Measurements from ENCODE around the gene TROAP. TPM values are rescaled to one million over a fixed set of nuclear protein-coding genes. Genes with fewer than 3 reads are reported as not detected.

Gene TROAP
- total and polyA plus RNA-seq, 9 of the 15 experiments (the other 6 are each of a cell fraction or from before 2014, with no cell fraction given), result 46.4 to 171 (median 59.8) TPM

DNA sequence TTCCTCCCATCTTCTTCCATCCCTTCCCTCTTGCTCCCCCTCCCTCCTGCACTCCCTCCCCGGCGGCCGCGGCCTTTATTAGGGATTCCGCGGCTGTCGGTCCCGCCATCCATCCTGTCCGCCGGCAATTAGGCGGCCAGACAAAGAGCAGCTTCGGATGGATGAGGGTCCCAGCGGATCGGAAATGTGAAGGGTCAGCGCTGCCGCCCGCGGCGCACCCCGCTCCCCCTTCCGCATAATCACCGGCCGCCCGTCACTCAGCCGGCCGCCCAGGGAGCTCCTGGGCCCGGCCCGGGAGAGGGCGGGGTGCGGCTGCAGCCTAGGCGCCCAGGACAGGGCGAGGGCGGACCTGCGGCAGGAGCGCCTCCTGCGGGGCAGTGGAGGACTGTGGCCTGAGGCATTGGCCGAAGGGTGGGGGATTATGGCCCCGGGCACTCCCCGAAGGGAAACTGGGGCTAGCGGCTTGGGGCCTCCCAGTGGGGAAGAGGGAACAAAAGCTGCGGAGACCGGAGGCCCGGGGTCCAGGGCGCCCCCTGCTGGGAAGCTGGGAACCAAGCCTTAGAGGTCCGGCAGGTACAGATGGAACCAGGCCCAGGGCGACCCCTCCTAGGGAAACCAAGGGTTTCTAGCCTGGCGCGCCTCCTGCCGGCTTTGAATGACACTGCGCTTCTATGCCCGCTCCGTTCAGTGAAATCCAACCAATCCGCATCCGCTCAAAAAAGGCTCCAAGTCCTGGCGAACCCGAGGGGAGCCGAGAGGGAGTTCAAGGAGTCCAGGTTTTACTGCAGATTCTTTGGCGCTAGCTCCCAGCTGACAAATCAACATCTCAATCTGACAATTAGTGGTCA, 19.2 kb downstream of the TROAP start (continued):
- no peak for TF ChIP-seq MAFG (tag; conservative IDR thresholded peaks at IDR 0.05)
- no peak for TF ChIP-seq PHF21A (IDR thresholded peaks at IDR 0.05; ENCODE audit: borderline replicate concordance, low read depth)
- no peak for TF ChIP-seq KLF10 (CRISPR knock-in tag; IDR thresholded peaks at IDR 0.05)
- 0 out of 2 replicates have a peak, but pooled peaks have one; percentile 64 for TF ChIP-seq SMAD4 (CRISPR knock-in tag; conservative IDR thresholded peaks at IDR 0.05)
- TF ChIP-seq L3MBTL2 (IDR thresholded peaks at IDR 0.05), result no peak; the same call in 1 of the 2 replicates
- TF ChIP-seq, protein P1, sequence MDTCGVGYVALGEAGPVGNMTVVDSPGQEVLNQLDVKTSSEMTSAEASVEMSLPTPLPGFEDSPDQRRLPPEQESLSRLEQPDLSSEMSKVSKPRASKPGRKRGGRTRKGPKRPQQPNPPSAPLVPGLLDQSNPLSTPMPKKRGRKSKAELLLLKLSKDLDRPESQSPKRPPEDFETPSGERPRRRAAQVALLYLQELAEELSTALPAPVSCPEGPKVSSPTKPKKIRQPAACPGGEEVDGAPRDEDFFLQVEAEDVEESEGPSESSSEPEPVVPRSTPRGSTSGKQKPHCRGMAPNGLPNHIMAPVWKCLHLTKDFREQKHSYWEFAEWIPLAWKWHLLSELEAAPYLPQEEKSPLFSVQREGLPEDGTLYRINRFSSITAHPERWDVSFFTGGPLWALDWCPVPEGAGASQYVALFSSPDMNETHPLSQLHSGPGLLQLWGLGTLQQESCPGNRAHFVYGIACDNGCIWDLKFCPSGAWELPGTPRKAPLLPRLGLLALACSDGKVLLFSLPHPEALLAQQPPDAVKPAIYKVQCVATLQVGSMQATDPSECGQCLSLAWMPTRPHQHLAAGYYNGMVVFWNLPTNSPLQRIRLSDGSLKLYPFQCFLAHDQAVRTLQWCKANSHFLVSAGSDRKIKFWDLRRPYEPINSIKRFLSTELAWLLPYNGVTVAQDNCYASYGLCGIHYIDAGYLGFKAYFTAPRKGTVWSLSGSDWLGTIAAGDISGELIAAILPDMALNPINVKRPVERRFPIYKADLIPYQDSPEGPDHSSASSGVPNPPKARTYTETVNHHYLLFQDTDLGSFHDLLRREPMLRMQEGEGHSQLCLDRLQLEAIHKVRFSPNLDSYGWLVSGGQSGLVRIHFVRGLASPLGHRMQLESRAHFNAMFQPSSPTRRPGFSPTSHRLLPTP (IDR thresholded peaks at IDR 0.05; ENCODE audit: borderline replicate concordance, extremely low read depth, insufficient read length), result no peak
- no peak for TF ChIP-seq HDAC6 (IDR thresholded peaks at IDR 0.05; ENCODE audit: low read depth, low read length)
- TF ChIP-seq CREB1 (IDR thresholded peaks at IDR 0.05), result no peak
- TF ChIP-seq CREB1 (CRISPR knock-in tag; IDR thresholded peaks at IDR 0.05), result no peak; the same call in 1 of the 2 replicates
- TF ChIP-seq, protein P2, sequence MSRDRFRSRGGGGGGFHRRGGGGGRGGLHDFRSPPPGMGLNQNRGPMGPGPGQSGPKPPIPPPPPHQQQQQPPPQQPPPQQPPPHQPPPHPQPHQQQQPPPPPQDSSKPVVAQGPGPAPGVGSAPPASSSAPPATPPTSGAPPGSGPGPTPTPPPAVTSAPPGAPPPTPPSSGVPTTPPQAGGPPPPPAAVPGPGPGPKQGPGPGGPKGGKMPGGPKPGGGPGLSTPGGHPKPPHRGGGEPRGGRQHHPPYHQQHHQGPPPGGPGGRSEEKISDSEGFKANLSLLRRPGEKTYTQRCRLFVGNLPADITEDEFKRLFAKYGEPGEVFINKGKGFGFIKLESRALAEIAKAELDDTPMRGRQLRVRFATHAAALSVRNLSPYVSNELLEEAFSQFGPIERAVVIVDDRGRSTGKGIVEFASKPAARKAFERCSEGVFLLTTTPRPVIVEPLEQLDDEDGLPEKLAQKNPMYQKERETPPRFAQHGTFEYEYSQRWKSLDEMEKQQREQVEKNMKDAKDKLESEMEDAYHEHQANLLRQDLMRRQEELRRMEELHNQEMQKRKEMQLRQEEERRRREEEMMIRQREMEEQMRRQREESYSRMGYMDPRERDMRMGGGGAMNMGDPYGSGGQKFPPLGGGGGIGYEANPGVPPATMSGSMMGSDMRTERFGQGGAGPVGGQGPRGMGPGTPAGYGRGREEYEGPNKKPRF (IDR thresholded peaks at IDR 0.05; ENCODE audit: low read depth, low read length), result no peak
- TF ChIP-seq, protein P3, sequence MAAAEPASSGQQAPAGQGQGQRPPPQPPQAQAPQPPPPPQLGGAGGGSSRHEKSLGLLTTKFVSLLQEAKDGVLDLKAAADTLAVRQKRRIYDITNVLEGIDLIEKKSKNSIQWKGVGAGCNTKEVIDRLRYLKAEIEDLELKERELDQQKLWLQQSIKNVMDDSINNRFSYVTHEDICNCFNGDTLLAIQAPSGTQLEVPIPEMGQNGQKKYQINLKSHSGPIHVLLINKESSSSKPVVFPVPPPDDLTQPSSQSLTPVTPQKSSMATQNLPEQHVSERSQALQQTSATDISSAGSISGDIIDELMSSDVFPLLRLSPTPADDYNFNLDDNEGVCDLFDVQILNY (CRISPR knock-in tag; IDR thresholded peaks at IDR 0.05), result no peak
- TF ChIP-seq PTBP1 (IDR thresholded peaks at IDR 0.05; ENCODE audit: low read depth, low read length), result no peak
- TF ChIP-seq ARNT (IDR thresholded peaks at IDR 0.05), result no peak
- no peak for TF ChIP-seq MEF2D (tag; conservative IDR thresholded peaks at IDR 0.05; ENCODE audit: low read depth)
- peak; percentile 66; the same call in 1 of the 2 replicates for TF ChIP-seq KLF13 (tag; IDR thresholded peaks at IDR 0.05; ENCODE audit: borderline replicate concordance, low read depth)
- TF ChIP-seq CBX1 (IDR thresholded peaks at IDR 0.05; ENCODE audit: low read depth), result peak; percentile 55; the same call in 1 of the 2 replicates
- TF ChIP-seq ZNF384 (IDR thresholded peaks at IDR 0.05; ENCODE audit: low read depth, low read length), result no peak

Data from K562 (cell line).